ENCODE results near the gene LMO1. TPM values are rescaled to one million over a fixed set of nuclear protein-coding genes. Genes with fewer than 3 reads are reported as not detected.

Gene LMO1
- total and polyA plus RNA-seq, 10 of the 15 experiments (the other 5 are each of a cell fraction or from before 2014, with no cell fraction given): not detected

GRCh38 chr11:8287703-8288102 is 24.0 kb upstream of the LMO1 start (continued):
- no peak for TF ChIP-seq KDM1A (IDR thresholded peaks at IDR 0.05; ENCODE audit: borderline replicate concordance)
- TF ChIP-seq POLR2AphosphoS2 (IDR thresholded peaks at IDR 0.05; ENCODE audit: low read depth, low read length): no peak
- no peak for TF ChIP-seq ZBTB33 (IDR thresholded peaks at IDR 0.05)
- TF ChIP-seq MEF2B (IDR thresholded peaks at IDR 0.05; ENCODE audit: partially characterized antibody, poor library complexity, severe bottlenecking): no peak
- TF ChIP-seq JUND (IDR thresholded peaks at IDR 0.05; ENCODE audit: low read depth, low read length): no peak
- TF ChIP-seq RBBP5 (conservative IDR thresholded peaks at IDR 0.05): no peak

DNA sequence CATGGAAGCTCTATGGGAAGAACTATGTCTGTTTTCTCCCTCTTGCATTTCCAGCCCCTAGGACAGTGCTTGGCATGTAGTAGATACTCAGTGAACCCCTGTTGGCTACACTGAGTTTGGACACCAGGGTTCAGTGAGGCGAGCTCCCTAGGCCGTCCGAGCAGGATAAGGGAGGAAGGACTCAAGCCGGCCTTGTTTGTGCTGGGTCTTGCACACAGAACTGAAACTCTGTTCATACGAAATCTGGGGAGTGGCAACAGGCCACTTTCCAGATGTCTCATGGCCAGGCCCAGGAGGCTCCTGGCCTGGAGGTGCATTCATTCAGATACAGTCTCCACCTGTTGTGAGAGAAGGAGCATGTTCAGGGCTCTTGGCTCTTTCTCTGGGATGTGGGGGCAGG is 23.6 kb upstream of the LMO1 start:
- intact Hi-C loops (cut with micrococcal nuclease; ENCODE audit: unreplicated experiment) (no loop called here), in situ Hi-C loops (cut with MboI) (no loop called here)
- WGBS (ENCODE audit: insufficient coverage, insufficient replicate concordance, low lambda C conversion rate, missing lambda C conversion rate): 21% methylated on average over 5 of the region's 5 CpGs
- H3K27me3 ChIP-seq (replicated peaks in 1 of 2; ENCODE audit: control insufficient read depth in 2 of 2, insufficient read depth in 2 of 2, low read length in 1 of 2): peaks cover 0 to 1% of the 10 kb centered on the region in 2 experiments; a peak in 2 of 4 replicates
- no peaks in the 10 kb centered on the region for H3K4me1 ChIP-seq (ENCODE audit: control insufficient read depth, insufficient read depth, low read length)
- no peak for ATAC-seq
- ChIA-PET RAD21 (ENCODE audit: unreplicated experiment) (no interaction called here), SMC1A (ENCODE audit: uncharacterized antibody, unreplicated experiment) (interaction anchor here (0.8 kb wide), 1 partner anchor 9 kb away, joined by 3 read pairs; no protein-coding TSS in a partner anchor), CTCF (no interaction called here), POLR2A (no interaction called here)
- H3K79me2 ChIP-seq (ENCODE audit: control insufficient read depth, insufficient read depth, low read length): no peaks in the 10 kb centered on the region
- H4K20me1 ChIP-seq (ENCODE audit: control insufficient read depth, insufficient read depth): no peaks in the 10 kb centered on the region; the same call in 1 of the 2 replicates
- no peak for FAIRE-seq
- no peak overlapping the region for H3K4me3 ChIP-seq
- no peak overlapping the region for H3K27ac ChIP-seq (ENCODE audit: control insufficient read depth, insufficient read depth)
- no peaks in the 10 kb centered on the region for H3K36me3 ChIP-seq (ENCODE audit: control insufficient read depth in 2 of 2, insufficient read depth in 2 of 2, low read length in 1 of 2)
- H2AFZ ChIP-seq (ENCODE audit: control insufficient read depth, low read depth, low read length): no peak overlapping the region
- H3K4me2 ChIP-seq (ENCODE audit: control insufficient read depth, insufficient read depth): no peak overlapping the region
- TF ChIP-seq SMC3 (IDR thresholded peaks at IDR 0.05; ENCODE audit: borderline replicate concordance, low read length): no peak
- no peak for TF ChIP-seq LARP7 (IDR thresholded peaks at IDR 0.05)
- no peak for TF ChIP-seq RB1 (IDR thresholded peaks at IDR 0.05; ENCODE audit: borderline replicate concordance)
- no peak for TF ChIP-seq SUPT20H (IDR thresholded peaks at IDR 0.05; ENCODE audit: borderline replicate concordance, control insufficient read depth, low read depth, low read length)
- TF ChIP-seq RELB (IDR thresholded peaks at IDR 0.05; ENCODE audit: low read depth): no peak
- TF ChIP-seq STAT3 (IDR thresholded peaks at IDR 0.05; ENCODE audit: low read depth, low read length): no peak
- no peak overlapping the region for H3K9ac ChIP-seq (ENCODE audit: control insufficient read depth, insufficient read depth, low read length)
- BruUV-seq (replicated peaks): no TSS peak
- no peak for DNase-seq (ENCODE audit: low read depth, low spot score)
- no peaks in the 10 kb centered on the region for H3K9me3 ChIP-seq (replicated peaks; ENCODE audit: control insufficient read depth, insufficient read depth, low read length)

All from GM12878 (cell line).